Stimulated activated CD8-positive, alpha-beta memory T cell treated with anti-CD3 and anti-CD28 coated beads, Interleukin-2, amount 100 ng/mL, for 48 hours (primary cell): ENCODE results near the gene HOXC10.

Experiments used
- DNase-seq, 2 donors: peaks; one replicate each; pipeline ENCODE4 v3.0.0-alpha.2; 2020; ENCODE audit warnings: low read depth in 2 of 2

HOXC10 gene

GRCh38 chr12:53965281-53966084 lies 19.5 kb upstream of the HOXC10 start:
- DNase-seq = no peak

- DNase-seq = no peak
Measured at GRCh38 chr12:53966085-53966384, 18.9 kb upstream of the HOXC10 start.

DNA sequence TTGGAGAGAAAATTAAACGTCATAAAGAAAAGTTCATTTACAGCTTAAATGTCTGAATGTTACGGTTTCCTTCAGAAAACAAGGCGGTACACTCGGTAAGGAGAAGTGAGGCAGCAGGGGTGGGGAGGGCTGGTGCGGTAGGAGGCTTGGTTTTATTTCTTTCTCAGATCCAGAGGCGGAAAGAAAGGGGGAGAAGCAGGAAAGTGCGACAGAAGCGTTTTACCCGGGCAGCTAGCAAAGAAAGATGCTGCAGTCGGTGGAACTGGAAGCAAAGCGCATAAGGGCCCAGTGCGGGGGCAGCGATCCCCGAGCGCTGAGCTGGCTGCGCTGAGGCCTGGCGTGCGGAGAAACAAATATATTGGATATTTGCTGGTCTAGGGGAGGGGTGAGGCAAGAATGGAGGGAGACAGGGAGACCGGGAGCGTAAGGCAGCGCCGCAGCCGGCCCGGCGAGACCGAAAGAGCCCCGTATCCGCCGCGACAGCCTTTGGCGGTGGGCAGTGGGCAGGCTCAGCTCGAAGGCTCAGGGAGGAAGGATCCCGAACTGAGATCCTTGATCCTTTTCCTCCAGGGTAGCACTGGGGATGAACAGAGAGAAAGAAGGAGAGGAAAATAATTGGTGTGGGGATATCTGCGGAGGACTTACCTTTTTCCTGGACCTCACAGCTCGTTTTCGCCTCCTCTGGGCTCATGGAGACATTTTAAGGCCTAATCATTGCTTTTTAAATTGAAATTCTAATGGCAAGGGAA lies 18.4 kb upstream of the HOXC10 start:
- DNase-seq = no peak

DNA sequence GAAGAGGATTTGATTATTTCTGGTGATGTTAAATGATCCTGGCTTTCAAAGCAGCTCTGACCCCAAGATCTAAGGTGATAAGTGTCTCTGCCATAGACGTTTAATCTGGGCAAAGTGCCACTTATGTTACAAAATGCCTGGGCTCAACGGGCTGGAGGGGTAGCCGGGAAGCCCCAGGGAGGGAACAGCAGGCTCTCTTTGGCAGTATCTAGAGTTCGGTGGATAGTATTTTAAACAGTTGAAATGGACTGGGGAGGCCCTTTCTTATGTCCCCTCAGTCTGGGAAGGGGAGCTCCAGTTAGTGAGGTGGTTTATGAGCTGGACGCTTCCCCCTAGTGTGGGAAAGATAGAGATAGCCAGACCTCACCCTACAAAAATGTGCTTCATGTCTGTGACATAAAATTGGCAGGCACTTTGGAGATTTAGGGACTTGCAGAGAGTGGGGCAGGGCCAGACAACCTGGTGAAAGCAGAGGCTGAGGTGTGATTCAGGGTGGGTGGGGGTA lies 17.5 kb upstream of the HOXC10 start:
- DNase-seq = no peak

DNA sequence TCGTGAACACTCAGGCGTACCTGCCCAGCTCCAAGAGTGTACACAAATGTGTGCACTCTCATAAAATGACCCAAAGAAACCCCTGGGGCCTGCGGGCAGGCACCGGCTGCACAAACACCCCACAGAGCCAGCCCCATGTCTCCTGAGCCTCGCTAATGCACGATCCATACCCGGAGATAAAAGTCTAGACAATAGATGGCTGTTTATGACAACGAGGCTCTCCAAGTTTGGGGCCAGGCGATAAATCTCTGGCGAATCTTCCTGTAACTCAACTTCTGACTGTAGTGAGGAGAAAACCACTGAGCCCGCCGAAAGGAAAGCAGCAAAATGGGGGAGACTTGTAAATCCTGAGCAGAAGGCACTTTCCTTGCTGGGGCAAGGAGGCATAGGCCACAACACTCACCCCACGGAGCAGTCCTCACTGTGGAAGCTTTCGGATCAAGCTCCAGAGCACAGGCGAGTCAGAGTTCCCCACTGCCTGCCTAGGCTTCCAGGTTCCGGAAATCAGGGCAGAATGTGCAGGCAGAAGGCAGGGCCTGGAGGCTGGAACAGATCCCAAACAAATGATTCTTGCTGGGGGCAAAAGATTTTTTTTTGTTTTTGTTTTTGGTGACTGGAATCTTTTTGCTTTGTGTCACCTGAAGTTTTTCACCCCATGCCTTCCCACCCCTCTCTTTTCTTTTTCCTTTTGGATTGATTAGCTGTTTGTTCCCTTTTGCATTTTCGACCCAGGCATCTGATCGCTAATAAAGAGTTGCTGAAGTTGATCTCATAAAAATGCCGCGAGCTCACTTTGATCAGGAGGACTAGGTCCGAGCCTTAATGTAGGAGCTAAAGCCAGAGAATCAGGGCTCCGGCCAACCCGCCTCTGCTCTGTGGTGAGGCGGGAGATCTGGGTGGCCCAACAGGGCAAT lies 16.5 kb upstream of the HOXC10 start:
- no peak for DNase-seq

- DNase-seq = no peak
Measured at GRCh38 chr12:53969588-53970259, 15.2 kb upstream of the HOXC10 start.

DNA sequence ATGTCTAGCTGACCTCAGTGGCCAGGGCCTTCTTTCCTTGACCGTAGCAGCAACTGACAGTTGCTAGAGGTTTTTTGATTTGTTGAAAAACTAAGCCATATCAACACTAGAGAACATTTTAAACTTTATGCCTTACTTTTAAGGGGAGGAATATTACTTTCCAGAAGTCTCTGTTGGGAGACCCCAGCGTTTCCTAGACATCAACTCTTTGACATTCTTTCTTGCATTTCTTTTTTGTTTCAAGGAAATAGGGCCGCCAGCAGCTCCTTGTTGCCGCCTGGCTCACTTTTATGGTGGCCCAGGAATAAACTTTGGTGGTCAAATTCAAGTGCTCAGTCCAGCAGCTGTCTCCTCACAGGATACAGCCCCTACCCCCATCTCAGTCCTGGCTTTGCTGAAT lies 14.5 kb upstream of the HOXC10 start:
- no peak for DNase-seq

GRCh38 chr12:53971129-53971528 lies 13.8 kb upstream of the HOXC10 start:
- DNase-seq = no peak

- DNase-seq = no peak
Measured at GRCh38 chr12:53971686-53972085, 13.3 kb upstream of the HOXC10 start.

GRCh38 chr12:53972152-53972702 lies 12.7 kb upstream of the HOXC10 start:
- DNase-seq = no peak

DNA sequence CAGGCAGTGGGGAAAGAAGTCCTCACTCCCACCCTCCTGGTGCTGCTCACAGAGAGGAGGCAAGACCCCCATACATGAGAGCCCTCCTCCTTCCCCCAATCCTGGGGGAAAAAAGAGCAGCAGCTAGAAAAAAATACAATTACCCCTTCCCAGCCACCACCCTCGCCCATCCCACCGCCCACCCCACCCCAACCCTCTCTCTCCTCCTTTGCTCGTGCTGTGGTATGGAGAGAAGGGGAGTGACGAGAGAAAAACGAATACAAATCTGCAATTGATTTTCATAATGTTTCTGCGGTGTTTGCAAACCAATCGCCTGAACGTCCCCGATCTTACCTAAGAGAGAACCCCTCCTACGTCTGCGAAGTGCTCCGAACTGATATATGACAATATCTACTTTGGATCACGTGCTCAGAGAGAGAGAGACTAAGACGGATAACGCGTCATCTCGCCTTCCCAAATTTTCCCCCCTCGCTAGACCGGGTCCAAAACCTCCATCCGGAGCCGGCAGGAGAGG lies 12.2 kb upstream of the HOXC10 start, which contains the start of gene HOXC11:
HOXC11 (plus strand) TSS at position 405 of the 514 bp plus-strand sequence. CDS start 116 bp downstream, outside the sequence.
- DNase-seq = no peak

- no peak for DNase-seq
Measured at GRCh38 chr12:53973236-53974042, 11.5 kb upstream of the HOXC10 start.

DNA sequence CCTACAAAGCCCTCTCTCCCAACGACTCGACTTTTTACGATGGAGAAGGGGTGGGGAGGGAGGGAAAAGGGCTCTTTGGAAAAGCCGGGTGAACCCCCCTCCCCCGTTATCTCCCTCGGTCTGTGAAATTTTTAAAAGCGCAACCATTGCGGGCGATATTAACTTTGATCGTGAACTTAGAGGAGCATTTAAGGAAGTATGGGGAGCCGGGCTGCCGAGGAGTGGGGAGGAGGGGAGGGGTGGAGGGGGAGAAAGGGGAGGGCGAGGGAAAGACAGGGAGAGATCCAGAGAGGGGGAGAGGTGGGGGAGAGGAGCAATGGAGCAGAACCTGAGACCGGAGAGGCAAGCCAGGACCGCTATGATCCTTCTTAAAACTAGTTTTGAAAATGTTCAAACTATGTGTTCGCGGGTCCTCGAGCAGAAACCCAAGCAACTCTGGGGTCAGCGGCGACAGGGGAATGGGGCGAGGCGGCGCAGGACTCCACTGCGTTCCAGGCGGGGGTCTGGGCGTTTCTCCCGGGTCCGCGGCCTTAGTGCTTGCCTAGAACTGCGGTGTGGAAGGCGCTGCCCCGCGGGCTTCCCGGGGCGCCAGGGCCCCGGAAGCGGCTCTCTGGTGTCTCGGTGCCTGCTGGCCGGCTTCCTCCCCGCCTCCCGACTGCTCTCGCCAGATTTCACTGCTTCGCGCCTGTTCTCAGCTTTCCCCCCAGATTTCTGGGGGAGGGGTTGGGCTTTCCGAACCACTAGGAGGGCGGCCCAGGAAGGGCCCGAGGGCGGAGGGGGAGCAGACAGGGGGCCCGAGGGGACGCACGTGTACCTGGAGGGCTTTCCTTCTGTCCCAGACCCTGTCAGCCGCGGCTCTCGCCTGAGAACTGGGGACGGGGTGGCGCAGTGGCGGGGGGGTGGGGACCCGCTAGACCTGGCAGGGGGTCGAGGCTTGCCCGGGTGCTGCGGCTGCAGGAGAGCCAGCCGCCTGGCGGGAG lies 10.6 kb upstream of the HOXC10 start, which contains the start of gene HOTAIR:
HOTAIR (minus strand) TSS at position 871 of the 980 bp plus-strand sequence.
- DNase-seq = no peak

DNA sequence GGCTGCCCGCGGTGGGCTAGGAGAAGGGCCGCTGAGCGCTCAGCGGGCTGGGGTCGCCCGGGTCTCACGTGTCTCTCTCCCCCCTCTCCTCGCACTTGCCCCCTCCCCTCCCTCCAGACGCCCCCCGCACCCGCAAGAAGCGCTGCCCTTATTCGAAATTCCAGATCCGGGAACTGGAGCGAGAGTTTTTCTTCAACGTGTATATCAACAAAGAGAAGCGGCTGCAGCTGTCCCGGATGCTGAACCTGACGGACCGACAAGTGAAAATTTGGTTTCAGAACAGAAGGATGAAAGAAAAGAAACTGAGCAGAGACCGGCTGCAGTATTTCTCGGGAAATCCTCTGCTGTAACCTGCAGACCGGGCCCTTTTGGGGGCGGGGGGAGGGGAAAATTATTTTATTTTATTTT lies 9.9 kb upstream of the HOXC10 start:
- DNase-seq = no peak

GRCh38 chr12:53975479-53976152 lies 9.3 kb upstream of the HOXC10 start:
- DNase-seq = no peak

- no peak for DNase-seq
Measured at GRCh38 chr12:53976172-53976822, 8.6 kb upstream of the HOXC10 start.

DNA sequence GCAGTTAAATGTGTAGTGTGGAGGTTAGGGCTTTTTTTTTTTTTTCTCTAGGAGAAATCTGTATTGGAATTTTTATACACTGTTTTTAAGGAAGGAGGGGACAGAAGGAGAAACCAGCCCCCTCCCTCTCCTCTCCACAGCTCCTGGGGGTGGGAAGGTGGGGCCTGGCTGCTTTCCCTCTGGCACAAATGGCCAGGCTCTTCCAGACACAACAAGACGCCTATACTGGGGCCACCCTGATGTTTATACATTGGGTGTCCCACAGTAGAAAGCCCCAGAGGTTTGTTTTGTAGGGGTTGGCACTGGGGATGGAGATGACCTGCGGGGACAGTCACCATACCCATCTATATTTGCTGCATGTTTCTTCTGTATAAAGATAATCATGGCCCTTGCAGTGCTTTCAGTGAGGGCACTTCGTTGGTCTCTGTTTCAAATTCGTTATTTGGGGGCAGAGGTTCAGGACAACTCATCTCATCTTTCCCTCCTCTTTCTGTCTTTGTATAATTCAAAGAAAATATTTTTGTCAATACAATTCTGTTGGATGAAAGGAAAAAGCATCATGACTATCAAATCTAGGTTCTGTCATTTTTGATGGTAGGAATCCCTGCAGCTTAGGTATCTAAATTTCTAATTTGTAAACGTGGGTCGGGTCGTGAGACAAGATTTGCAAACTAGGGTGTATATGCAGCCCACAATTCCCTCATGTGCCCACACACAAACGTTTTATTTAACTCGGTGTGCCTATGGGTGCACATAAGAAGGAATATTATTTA lies 7.9 kb upstream of the HOXC10 start:
- no peak for DNase-seq
